ENCODE data around the gene LDHAL6A.

- no peak for TF ChIP-seq CTCF (IDR thresholded peaks at IDR 0.05)
- no peak for TF ChIP-seq POLR2A (IDR thresholded peaks at IDR 0.05)
These were observed 13.3 kb downstream of the LDHAL6A start for GRCh38 chr11:18468961-18469360.
